ENCODE results near the gene RAB40A. TPM values are rescaled to one million over a fixed set of nuclear protein-coding genes. Genes with fewer than 3 reads are reported as not detected.

The RAB40A gene
- total and polyA plus RNA-seq, 10 donors, result 0.12 to 1.6 (median 0.68) TPM; not detected in 1

GRCh38 chrX:103518571-103518970, 718 bp downstream of the RAB40A start:
- H3K36me3 ChIP-seq, result no peaks in the 10 kb centered on the region
- DNase-seq, result no peak
- H3K27ac ChIP-seq, result no peak overlapping the region
- TF ChIP-seq POLR2AphosphoS5 (IDR thresholded peaks at IDR 0.05), result no peak
- no peak for TF ChIP-seq CTCF (IDR thresholded peaks at IDR 0.05 in 8 of 11, conservative IDR thresholded peaks at IDR 0.05 in 3 of 11)
- TF ChIP-seq POLR2A (IDR thresholded peaks at IDR 0.05), result no peak
- peaks cover 0 to 16% (median 0%) of the 10 kb centered on the region in 7 donors for H3K27me3 ChIP-seq (replicated peaks in 1 of 7)
- no peaks in the 10 kb centered on the region for H3K4me1 ChIP-seq
- intact Hi-C loops (cut with DNase I; ENCODE audit: low total_unique reads), result no loop called here
- H3K4me3 ChIP-seq, result no peak overlapping the region
- no peaks in the 10 kb centered on the region for H3K9me3 ChIP-seq
- 91 to 100% (median 94%) methylated on average over 2 of the region's 2 CpGs for WGBS, 5 donors

GRCh38 chrX:103517246-103517645, 2.0 kb downstream of the RAB40A start:
- Histone ChIP-seq H3K27me3 (replicated peaks in 1 of 7) (peaks cover 0 to 16% (median 0%) of the 10 kb centered on the region in 7 donors), H3K36me3 (no peaks in the 10 kb centered on the region), H3K9me3 (no peaks in the 10 kb centered on the region), H3K4me3 (no peak overlapping the region), H3K27ac (no peak overlapping the region), H3K4me1 (no peaks in the 10 kb centered on the region)
- TF ChIP-seq POLR2AphosphoS5 (IDR thresholded peaks at IDR 0.05), result no peak
- no peak for TF ChIP-seq POLR2A (IDR thresholded peaks at IDR 0.05)
- TF ChIP-seq CTCF (IDR thresholded peaks at IDR 0.05 in 8 of 11, conservative IDR thresholded peaks at IDR 0.05 in 3 of 11), result no peak
- DNase-seq, result no peak
- intact Hi-C loops (cut with DNase I; ENCODE audit: low total_unique reads), result no loop called here
- WGBS, 5 donors, result 30 to 54% (median 50%) methylated on average over 2 of the region's 2 CpGs

GRCh38 chrX:103513476-103514108, 5.7 kb downstream of the RAB40A start:
- Histone ChIP-seq H3K4me3 (no peak overlapping the region), H3K36me3 (no peaks in the 10 kb centered on the region), H3K27me3 (replicated peaks in 1 of 7) (peaks cover 0 to 6% (median 0%) of the 10 kb centered on the region in 7 donors), H3K9me3 (no peaks in the 10 kb centered on the region), H3K4me1 (no peaks in the 10 kb centered on the region), H3K27ac (no peak overlapping the region)
- no peak for DNase-seq
- TF ChIP-seq CTCF (IDR thresholded peaks at IDR 0.05 in 8 of 11, conservative IDR thresholded peaks at IDR 0.05 in 3 of 11) (no peak), POLR2AphosphoS5 (IDR thresholded peaks at IDR 0.05) (no peak), POLR2A (IDR thresholded peaks at IDR 0.05) (no peak)
- WGBS, 5 donors, result 62 to 91% (median 74%) methylated on average over 4 of the region's 4 CpGs
- intact Hi-C loops (cut with DNase I; ENCODE audit: low total_unique reads), result no loop called here

- TF ChIP-seq POLR2A (IDR thresholded peaks at IDR 0.05) (no peak), CTCF (IDR thresholded peaks at IDR 0.05 in 8 of 11, conservative IDR thresholded peaks at IDR 0.05 in 3 of 11) (no peak), POLR2AphosphoS5 (IDR thresholded peaks at IDR 0.05) (no peak)
- no peaks in the 10 kb centered on the region for H3K9me3 ChIP-seq
- no peak overlapping the region for H3K4me3 ChIP-seq
- H3K27me3 ChIP-seq (replicated peaks in 1 of 7), result peaks cover 0 to 6% (median 0%) of the 10 kb centered on the region in 7 donors
- no peak overlapping the region for H3K27ac ChIP-seq
- 56 to 83% (median 79%) methylated on average over 5 of the region's 5 CpGs for WGBS, 5 donors
- no peak for DNase-seq
- intact Hi-C loops (cut with DNase I; ENCODE audit: low total_unique reads), result no loop called here
- H3K4me1 ChIP-seq, result no peaks in the 10 kb centered on the region
- no peaks in the 10 kb centered on the region for H3K36me3 ChIP-seq
Measured at GRCh38 chrX:103513067-103513466, 6.2 kb downstream of the RAB40A start.
